Endothelial cell of umbilical vein (primary cell): ENCODE data around the gene AP4B1. TPM values are rescaled to one million over a fixed set of nuclear protein-coding genes. Genes with fewer than 3 reads are reported as not detected.

Source experiments
- BruUV-seq: library from RNA; stranded (reverse); fragments of 400-500 nt; replicated peaks from 2 replicates; lab custom pipeline; 2021; lab: Mats Ljungman, UMichigan
- CTCF ChIA-PET: fragments of 300-600, 350-600 bp; sonication (Branson Sonifier 250); formaldehyde crosslinking; loops from one replicate; lab custom pipeline; 2021; ENCODE audit warnings: antibody characterized with exemption, inconsistent platforms; lab: Charles Lee
- POLR2A ChIA-PET: fragments of 300-600, 350-600 bp; sonication (Branson Sonifier 250); formaldehyde crosslinking; loops from one replicate; lab custom pipeline; 2021; ENCODE audit warnings: antibody characterized with exemption, inconsistent platforms; lab: Charles Lee
- DNase-seq: peaks from one replicate; pipeline ENCODE4 v3.0.0-alpha.2; 2011; ENCODE audit warnings: low read depth, low spot score
- FAIRE-seq: peaks from 2 replicates; lab custom pipeline; 2011; peaks lifted over from hg19 to GRCh38; lab: Jason Lieb, UNC
- H2AFZ ChIP-seq: 2 replicates; pipeline ENCODE4 v1.6.0; 2012; ENCODE audit warnings: low read depth, low read length, control low read depth, inconsistent platforms
- H3K27ac ChIP-seq: 2 replicates; pipeline ENCODE4 v1.5.1; 2011; ENCODE audit warnings: low read depth, mild to moderate bottlenecking, control low read depth, low read length, moderate library complexity; ENCODE audit not compliant: insufficient read depth
- H3K27me3 ChIP-seq, 2 experiments: 2 replicates each; pipeline versions ENCODE4 v1.6.0 to v1.6.1; 2011; ENCODE audit warnings: low read length in 2 of 2, mixed read lengths in 1 of 2; ENCODE audit not compliant: control insufficient read depth in 2 of 2, insufficient read depth in 2 of 2
- H3K36me3 ChIP-seq, 2 experiments: 2 replicates in 1 of 2; 3 replicates in 1 of 2; pipeline ENCODE4 v1.5.1; 2011; ENCODE audit warnings: low read length in 2 of 2, mild to moderate bottlenecking in 1 of 2, moderate library complexity in 1 of 2; ENCODE audit not compliant: control insufficient read depth in 2 of 2, insufficient read depth in 2 of 2; ENCODE audit errors: extremely low read depth in 1 of 2
- H3K4me1 ChIP-seq: 3 replicates; pipeline ENCODE4 v1.5.1; 2011; ENCODE audit warnings: mild to moderate bottlenecking, low read length; ENCODE audit not compliant: control insufficient read depth, insufficient read depth; ENCODE audit errors: extremely low read depth
- H3K4me2 ChIP-seq: 2 replicates; pipeline ENCODE4 v1.6.1; 2011; ENCODE audit warnings: low read length, control low read depth, mixed read lengths; ENCODE audit not compliant: insufficient read depth
- H3K4me3 ChIP-seq, 3 experiments: fragments of 200-600 bp in 1 of 3; sonication (generic), shearing (Covaris generic) in 1 of 3; replicated peaks in 1 of 3; 2 replicates each; pipeline ENCODE4 v1.5.1; 2011 to 2016; ENCODE audit warnings: control low read depth in 3 of 3, low read length in 3 of 3, mild to moderate bottlenecking in 2 of 3, inconsistent platforms in 1 of 3, low read depth in 1 of 3, moderate library complexity in 1 of 3; ENCODE audit not compliant: insufficient read depth in 1 of 3
- H3K79me2 ChIP-seq: 2 replicates; pipeline ENCODE4 v1.6.0; 2012; ENCODE audit warnings: low read length, inconsistent platforms; ENCODE audit not compliant: control insufficient read depth, insufficient read depth
- H3K9ac ChIP-seq: replicated peaks from 2 replicates; pipeline ENCODE3; 2011; ENCODE audit warnings: low read length, control low read depth; ENCODE audit not compliant: insufficient read depth; ENCODE audit errors: extremely low read depth
- H3K9me1 ChIP-seq: replicated peaks from 3 replicates; pipeline ENCODE4 v1.6.0; 2011; ENCODE audit warnings: mild to moderate bottlenecking, low read length; ENCODE audit not compliant: control insufficient read depth, insufficient read depth; ENCODE audit errors: extremely low read depth
- H3K9me3 ChIP-seq: replicated peaks from 2 replicates; pipeline ENCODE4 v1.5.1; 2012; ENCODE audit warnings: low read length, inconsistent platforms; ENCODE audit not compliant: control insufficient read depth, insufficient read depth
- H4K20me1 ChIP-seq: replicated peaks from 2 replicates; pipeline ENCODE3; 2011; ENCODE audit warnings: mild to moderate bottlenecking, low read length; ENCODE audit not compliant: control insufficient read depth, insufficient read depth; ENCODE audit errors: extremely low read depth
- EZH2 ChIP-seq: IDR thresholded peaks from 2 replicates; pipeline ENCODE4 v1.6.1; 2012; ENCODE audit warnings: borderline replicate concordance, low read depth, mild to moderate bottlenecking, moderate library complexity, low read length, inconsistent platforms; ENCODE audit not compliant: severe bottlenecking
- FOS ChIP-seq: IDR thresholded peaks from 2 replicates; pipeline ENCODE4 v1.6.1; 2011; ENCODE audit warnings: mild to moderate bottlenecking, low read length, moderate library complexity, borderline replicate concordance; ENCODE audit not compliant: insufficient read depth
- GATA2 ChIP-seq: IDR thresholded peaks from 2 replicates; pipeline ENCODE4 v1.7.0; 2011; ENCODE audit warnings: low read depth, mild to moderate bottlenecking, moderate library complexity, mixed read lengths, low read length; ENCODE audit not compliant: insufficient read length, insufficient read depth
- JUN ChIP-seq: IDR thresholded peaks from 2 replicates; pipeline ENCODE4 v1.6.1; 2011; ENCODE audit warnings: borderline replicate concordance, low read depth; ENCODE audit not compliant: insufficient read length, insufficient read depth
- MYC ChIP-seq: IDR thresholded peaks from one replicate; pipeline ENCODE4 v1.6.1; 2011; ENCODE audit warnings: mild to moderate bottlenecking, low read depth, low read length
- POLR2A ChIP-seq: IDR thresholded peaks from 2 replicates; pipeline ENCODE4 v1.6.1; 2012; ENCODE audit warnings: low read depth, mild to moderate bottlenecking, control low read depth, low read length
- POLR2AphosphoS5 ChIP-seq: IDR thresholded peaks from 2 replicates; pipeline ENCODE4 v1.6.1; 2012; ENCODE audit warnings: low read depth, mild to moderate bottlenecking, control low read depth, low read length, moderate library complexity; ENCODE audit not compliant: insufficient read depth
- dilution Hi-C: fragments of 300-500 bp; cut with MboI; formaldehyde crosslinking; loops from one replicate; pipeline ENCODE4 v1.15.0; 2019; ENCODE audit warnings: low sequenced_read_pairs; ENCODE audit not compliant: extremely low pct_ligation_motif_present
- intact Hi-C: fragments of 100-400 bp; cut with micrococcal nuclease; formaldehyde crosslinking; loops from one replicate; pipeline ENCODE4 v1.10.0; 2022
- polyA plus RNA-seq, 4 experiments: library from polyadenylated mRNA; depleted of rRNA in 3 of 4; stranded (reverse) in 3 of 4; unstranded in 1 of 4; fragments of >200 nt; gene quantifications; 2 replicates each; pipeline versions ENCODE4 v1.2.1 to v1.2.3, GENCODE V29; 2011 to 2012; ENCODE audit warnings: missing spikeins in 1 of 4
- total RNA-seq: library from RNA; stranded (reverse); gene quantifications from 2 replicates; pipeline ENCODE4 v1.2.3, GENCODE V29; 2021
- TF ChIP-seq, protein P1 (sequence below): IDR thresholded peaks from 2 replicates; pipeline ENCODE4 v1.6.1; 2011; ENCODE audit not compliant: insufficient read depth, insufficient read length
- TF ChIP-seq, protein P2 (sequence below), 2 donors: IDR thresholded peaks; 1 replicate in 1 of 2; 2 replicates in 1 of 2; pipeline ENCODE4 v1.5.1; 2011; ENCODE audit warnings: low read length in 2 of 2, mild to moderate bottlenecking in 2 of 2, moderate library complexity in 2 of 2, control low read depth in 1 of 2, inconsistent platforms in 1 of 2, low read depth in 1 of 2; ENCODE audit not compliant: insufficient read depth in 1 of 2; ENCODE audit errors: extremely low read depth in 1 of 2

AP4B1 gene
- total and polyA plus RNA-seq, 2 donors (not counting 3 experiments of a cell fraction or from before 2014, with no cell fraction given): 21.9 to 33.0 TPM

- no TSS peak for BruUV-seq
- H3K9me1 ChIP-seq: peaks cover 2% of the 10 kb centered on the region
- dilution Hi-C loops: no loop called here
- H3K9ac ChIP-seq: no peak overlapping the region
- CTCF ChIA-PET: interaction anchor here (1.0 to 1.5 kb wide), 2 partner anchors 8 to 24 kb away, joined by 3 to 5 read pairs; partner anchors contain the start of gene AP4B1
- no peaks in the 10 kb centered on the region for H3K9me3 ChIP-seq
- H3K27me3 ChIP-seq: no peaks in the 10 kb centered on the region
- H3K4me3 ChIP-seq: no peak overlapping the region
- POLR2A ChIA-PET: no interaction called here
- H3K27ac ChIP-seq: no peak overlapping the region
- no peak overlapping the region for H3K4me2 ChIP-seq
- H2AFZ ChIP-seq: no peak overlapping the region
- no peaks in the 10 kb centered on the region for H3K36me3 ChIP-seq
- TF ChIP-seq POLR2AphosphoS5 (no peak), MYC (no peak), FOS (no peak), GATA2 (no peak), JUN (no peak), EZH2 (no peak), POLR2A (no peak)
- TF ChIP-seq, protein P1, sequence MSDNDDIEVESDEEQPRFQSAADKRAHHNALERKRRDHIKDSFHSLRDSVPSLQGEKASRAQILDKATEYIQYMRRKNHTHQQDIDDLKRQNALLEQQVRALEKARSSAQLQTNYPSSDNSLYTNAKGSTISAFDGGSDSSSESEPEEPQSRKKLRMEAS: no peak
- TF ChIP-seq, protein P2, sequence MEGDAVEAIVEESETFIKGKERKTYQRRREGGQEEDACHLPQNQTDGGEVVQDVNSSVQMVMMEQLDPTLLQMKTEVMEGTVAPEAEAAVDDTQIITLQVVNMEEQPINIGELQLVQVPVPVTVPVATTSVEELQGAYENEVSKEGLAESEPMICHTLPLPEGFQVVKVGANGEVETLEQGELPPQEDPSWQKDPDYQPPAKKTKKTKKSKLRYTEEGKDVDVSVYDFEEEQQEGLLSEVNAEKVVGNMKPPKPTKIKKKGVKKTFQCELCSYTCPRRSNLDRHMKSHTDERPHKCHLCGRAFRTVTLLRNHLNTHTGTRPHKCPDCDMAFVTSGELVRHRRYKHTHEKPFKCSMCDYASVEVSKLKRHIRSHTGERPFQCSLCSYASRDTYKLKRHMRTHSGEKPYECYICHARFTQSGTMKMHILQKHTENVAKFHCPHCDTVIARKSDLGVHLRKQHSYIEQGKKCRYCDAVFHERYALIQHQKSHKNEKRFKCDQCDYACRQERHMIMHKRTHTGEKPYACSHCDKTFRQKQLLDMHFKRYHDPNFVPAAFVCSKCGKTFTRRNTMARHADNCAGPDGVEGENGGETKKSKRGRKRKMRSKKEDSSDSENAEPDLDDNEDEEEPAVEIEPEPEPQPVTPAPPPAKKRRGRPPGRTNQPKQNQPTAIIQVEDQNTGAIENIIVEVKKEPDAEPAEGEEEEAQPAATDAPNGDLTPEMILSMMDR (IDR thresholded peaks at IDR 0.05; ENCODE audit: extremely low read depth in 1 of 2, insufficient read depth in 1 of 2, low read depth in 1 of 2, low read length in 2 of 2): no peak
- no peaks in the 10 kb centered on the region for H3K79me2 ChIP-seq
- DNase-seq (no peak), FAIRE-seq (no peak)
- H3K4me1 ChIP-seq: no peaks in the 10 kb centered on the region
- intact Hi-C loops: no loop called here
- H4K20me1 ChIP-seq: no peaks in the 10 kb centered on the region
Observed at GRCh38 chr1:113879739-113880038, 24.9 kb downstream of the AP4B1 start.
